ENCODE measurements around the gene THG1L. TPM values are rescaled to one million over a fixed set of nuclear protein-coding genes. Genes with fewer than 3 reads are reported as not detected.
"Not testable (repeated sequence)": the region's sequence is repeated elsewhere in the genome, so short reads cannot be mapped to it uniquely, and the experiment has no call there.

Gene THG1L
- total and polyA plus RNA-seq, 10 of the 15 experiments (the other 5 are each of a cell fraction or from before 2014, with no cell fraction given): 24.8 to 58.0 (median 34.5) TPM

DNA sequence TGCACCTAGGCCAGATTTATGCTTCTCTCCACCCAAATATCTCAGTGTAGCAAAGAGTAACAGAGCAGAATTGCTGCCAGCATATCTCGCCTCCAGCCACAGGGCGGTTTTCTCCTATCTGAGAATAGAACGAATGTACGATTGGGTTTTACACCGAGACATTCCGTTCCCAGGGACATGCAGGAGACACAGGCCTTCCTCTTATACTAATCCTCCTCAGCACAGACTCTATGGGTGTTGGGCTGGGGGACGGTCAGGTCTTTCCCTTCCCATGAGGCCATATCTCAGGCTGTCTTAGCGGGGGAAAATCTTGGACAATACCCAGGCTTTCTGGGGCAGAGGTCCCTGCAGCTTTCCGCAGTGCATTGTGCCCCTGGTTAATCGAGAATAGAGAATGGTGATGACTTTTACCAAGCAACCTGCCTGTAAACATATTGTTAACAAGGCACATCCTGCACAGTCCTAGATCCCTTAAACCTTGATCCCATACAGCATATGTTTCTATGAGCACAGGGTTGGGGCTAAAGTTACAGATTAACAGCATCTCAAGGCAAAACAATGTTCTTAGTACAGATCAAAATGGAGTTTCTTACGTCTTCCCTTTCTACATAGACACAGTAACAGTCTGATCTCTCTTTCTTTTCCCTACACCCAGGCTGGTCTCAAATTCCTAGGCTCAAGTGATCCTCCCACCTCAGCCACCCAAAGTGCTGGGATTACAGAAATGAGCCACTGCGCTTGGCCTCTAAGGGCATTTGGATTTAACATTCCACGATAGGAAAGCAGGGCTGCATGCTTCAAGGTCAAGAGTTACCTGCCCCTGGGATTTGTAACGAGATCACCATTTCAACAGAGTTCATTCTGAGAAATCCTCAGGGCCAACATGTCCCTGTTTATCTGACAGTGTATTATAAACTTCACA, 44.7 kb upstream of the THG1L start:
- H4K20me1 ChIP-seq (ENCODE audit: control insufficient read depth, insufficient read depth); FAIRE-seq; RAD21 ChIA-PET (ENCODE audit: unreplicated experiment); H3K27ac ChIP-seq (ENCODE audit: control insufficient read depth, insufficient read depth); intact Hi-C loops (cut with micrococcal nuclease; ENCODE audit: unreplicated experiment); H3K4me1 ChIP-seq (ENCODE audit: control insufficient read depth, insufficient read depth, low read length); H3K27me3 ChIP-seq (replicated peaks in 1 of 2; ENCODE audit: control insufficient read depth in 2 of 2, insufficient read depth in 2 of 2, low read length in 1 of 2); H3K9ac ChIP-seq (ENCODE audit: control insufficient read depth, insufficient read depth, low read length); CTCF ChIA-PET; H3K4me2 ChIP-seq (ENCODE audit: control insufficient read depth, insufficient read depth); H3K9me3 ChIP-seq (replicated peaks; ENCODE audit: control insufficient read depth, insufficient read depth, low read length); H3K4me3 ChIP-seq; SMC1A ChIA-PET (ENCODE audit: uncharacterized antibody, unreplicated experiment); POLR2A ChIA-PET; H3K79me2 ChIP-seq (ENCODE audit: control insufficient read depth, insufficient read depth, low read length); BruUV-seq (replicated peaks); in situ Hi-C loops (cut with MboI); H2AFZ ChIP-seq (ENCODE audit: control insufficient read depth, low read depth, low read length); ATAC-seq; DNase-seq (ENCODE audit: low read depth, low spot score); H3K36me3 ChIP-seq (ENCODE audit: control insufficient read depth in 2 of 2, insufficient read depth in 2 of 2, low read length in 1 of 2): not testable (repeated sequence)
- WGBS (ENCODE audit: insufficient coverage, insufficient replicate concordance, low lambda C conversion rate, missing lambda C conversion rate): 70% methylated on average over 14 of the region's 14 CpGs

DNA sequence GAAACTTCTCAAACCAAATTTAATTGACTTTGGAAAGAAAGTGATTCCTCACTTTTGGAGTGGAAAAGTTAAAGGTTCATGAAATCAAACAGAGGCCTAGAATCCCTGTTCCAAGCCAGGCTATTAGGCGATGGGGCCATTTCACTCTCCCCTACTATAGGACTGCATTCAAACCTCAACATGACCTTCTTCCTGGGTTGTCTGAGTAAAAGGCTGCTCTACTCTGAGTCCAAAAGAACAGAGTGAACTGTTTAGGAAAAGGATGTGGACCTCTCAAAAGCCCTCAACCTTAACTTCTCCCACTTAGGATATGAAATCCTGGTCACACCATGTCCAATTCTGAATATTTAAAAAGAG, 44.0 kb upstream of the THG1L start:
- no TSS peak for BruUV-seq (replicated peaks)
- Histone ChIP-seq H4K20me1 (ENCODE audit: control insufficient read depth, insufficient read depth) (no peaks in the 10 kb centered on the region), H3K9ac (ENCODE audit: control insufficient read depth, insufficient read depth, low read length) (no peak overlapping the region), H3K4me1 (ENCODE audit: control insufficient read depth, insufficient read depth, low read length) (no peaks in the 10 kb centered on the region), H3K79me2 (ENCODE audit: control insufficient read depth, insufficient read depth, low read length) (no peaks in the 10 kb centered on the region), H3K27ac (ENCODE audit: control insufficient read depth, insufficient read depth) (no peak overlapping the region), H3K4me2 (ENCODE audit: control insufficient read depth, insufficient read depth) (no peak overlapping the region), H3K36me3 (ENCODE audit: control insufficient read depth in 2 of 2, insufficient read depth in 2 of 2, low read length in 1 of 2) (no peaks in the 10 kb centered on the region), H3K27me3 (replicated peaks in 1 of 2; ENCODE audit: control insufficient read depth in 2 of 2, insufficient read depth in 2 of 2, low read length in 1 of 2) (no peaks in the 10 kb centered on the region; a peak in 1 of 4 replicates), H3K4me3 (no peak overlapping the region), H3K9me3 (replicated peaks; ENCODE audit: control insufficient read depth, insufficient read depth, low read length) (peaks cover 2% of the 10 kb centered on the region; the same call in 1 of the 3 replicates), H2AFZ (ENCODE audit: control insufficient read depth, low read depth, low read length) (no peak overlapping the region)
- CTCF ChIA-PET: interaction anchor here (1.1 kb wide), 1 partner anchor 215 kb away, joined by 5 read pairs; no protein-coding TSS in a partner anchor
- RAD21 ChIA-PET (ENCODE audit: unreplicated experiment): no interaction called here
- ATAC-seq (no peak), DNase-seq (ENCODE audit: low read depth, low spot score) (no peak), FAIRE-seq (no peak)
- in situ Hi-C loops (cut with MboI) (no loop called here), intact Hi-C loops (cut with micrococcal nuclease; ENCODE audit: unreplicated experiment) (no loop called here)
- WGBS (ENCODE audit: insufficient coverage, insufficient replicate concordance, low lambda C conversion rate, missing lambda C conversion rate): 91% methylated on average over 1 of the region's 1 CpG
- SMC1A ChIA-PET (ENCODE audit: uncharacterized antibody, unreplicated experiment): interaction anchor here (0.9 kb wide), 1 partner anchor 31 kb away, joined by 3 read pairs; no protein-coding TSS in a partner anchor
- POLR2A ChIA-PET: no interaction called here
- no peak for TF ChIP-seq EGR1 (IDR thresholded peaks at IDR 0.05; ENCODE audit: borderline replicate concordance in 1 of 2, low read depth in 2 of 2, low read length in 2 of 2)
- TF ChIP-seq ZNF274 (IDR thresholded peaks at IDR 0.05; ENCODE audit: insufficient read depth, insufficient read length): no peak
- TF ChIP-seq, protein P1, sequence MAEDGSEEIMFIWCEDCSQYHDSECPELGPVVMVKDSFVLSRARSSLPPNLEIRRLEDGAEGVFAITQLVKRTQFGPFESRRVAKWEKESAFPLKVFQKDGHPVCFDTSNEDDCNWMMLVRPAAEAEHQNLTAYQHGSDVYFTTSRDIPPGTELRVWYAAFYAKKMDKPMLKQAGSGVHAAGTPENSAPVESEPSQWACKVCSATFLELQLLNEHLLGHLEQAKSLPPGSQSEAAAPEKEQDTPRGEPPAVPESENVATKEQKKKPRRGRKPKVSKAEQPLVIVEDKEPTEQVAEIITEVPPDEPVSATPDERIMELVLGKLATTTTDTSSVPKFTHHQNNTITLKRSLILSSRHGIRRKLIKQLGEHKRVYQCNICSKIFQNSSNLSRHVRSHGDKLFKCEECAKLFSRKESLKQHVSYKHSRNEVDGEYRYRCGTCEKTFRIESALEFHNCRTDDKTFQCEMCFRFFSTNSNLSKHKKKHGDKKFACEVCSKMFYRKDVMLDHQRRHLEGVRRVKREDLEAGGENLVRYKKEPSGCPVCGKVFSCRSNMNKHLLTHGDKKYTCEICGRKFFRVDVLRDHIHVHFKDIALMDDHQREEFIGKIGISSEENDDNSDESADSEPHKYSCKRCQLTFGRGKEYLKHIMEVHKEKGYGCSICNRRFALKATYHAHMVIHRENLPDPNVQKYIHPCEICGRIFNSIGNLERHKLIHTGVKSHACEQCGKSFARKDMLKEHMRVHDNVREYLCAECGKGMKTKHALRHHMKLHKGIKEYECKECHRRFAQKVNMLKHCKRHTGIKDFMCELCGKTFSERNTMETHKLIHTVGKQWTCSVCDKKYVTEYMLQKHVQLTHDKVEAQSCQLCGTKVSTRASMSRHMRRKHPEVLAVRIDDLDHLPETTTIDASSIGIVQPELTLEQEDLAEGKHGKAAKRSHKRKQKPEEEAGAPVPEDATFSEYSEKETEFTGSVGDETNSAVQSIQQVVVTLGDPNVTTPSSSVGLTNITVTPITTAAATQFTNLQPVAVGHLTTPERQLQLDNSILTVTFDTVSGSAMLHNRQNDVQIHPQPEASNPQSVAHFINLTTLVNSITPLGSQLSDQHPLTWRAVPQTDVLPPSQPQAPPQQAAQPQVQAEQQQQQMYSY (CRISPR knock-in tag; IDR thresholded peaks at IDR 0.05): no peak
- TF ChIP-seq HCFC1 (IDR thresholded peaks at IDR 0.05; ENCODE audit: low read length): no peak
- no peak for TF ChIP-seq NBN (IDR thresholded peaks at IDR 0.05)
- no peak for TF ChIP-seq MTA3 (IDR thresholded peaks at IDR 0.05; ENCODE audit: borderline replicate concordance, low read length)
- no peak for TF ChIP-seq NFYB (IDR thresholded peaks at IDR 0.05; ENCODE audit: insufficient read depth, low read depth, low read length)
- TF ChIP-seq ZNF384 (IDR thresholded peaks at IDR 0.05; ENCODE audit: borderline replicate concordance, low read depth, low read length): no peak
- TF ChIP-seq JUNB (IDR thresholded peaks at IDR 0.05): no peak
- TF ChIP-seq ZNF217 (IDR thresholded peaks at IDR 0.05): no peak
- TF ChIP-seq IRF4 (IDR thresholded peaks at IDR 0.05; ENCODE audit: low read depth, low read length): no peak
- no peak for TF ChIP-seq MAX (IDR thresholded peaks at IDR 0.05; ENCODE audit: low read depth, low read length)

Data from GM12878 (cell line).